AML-193 (cell line): ENCODE results near the gene EEF2K.
"Not testable (repeated sequence)": the region's sequence is repeated elsewhere in the genome, so short reads cannot be mapped to it uniquely, and the experiment has no call there.

Experiments
- DNase-seq, 2 experiments: peaks; one replicate each; lab custom pipeline; 2025; lab: John Stamatoyannopoulos, UW

The EEF2K gene

GRCh38 chr16:22206013-22206841, at the start of gene EEF2K:
Gene EEF2K, plus strand, starts transcription at chr16:22206278. Its CDS starts 19,452 bp downstream, at chr16:22225730.
- DNase-seq = peak; percentile 89 to 95

DNA sequence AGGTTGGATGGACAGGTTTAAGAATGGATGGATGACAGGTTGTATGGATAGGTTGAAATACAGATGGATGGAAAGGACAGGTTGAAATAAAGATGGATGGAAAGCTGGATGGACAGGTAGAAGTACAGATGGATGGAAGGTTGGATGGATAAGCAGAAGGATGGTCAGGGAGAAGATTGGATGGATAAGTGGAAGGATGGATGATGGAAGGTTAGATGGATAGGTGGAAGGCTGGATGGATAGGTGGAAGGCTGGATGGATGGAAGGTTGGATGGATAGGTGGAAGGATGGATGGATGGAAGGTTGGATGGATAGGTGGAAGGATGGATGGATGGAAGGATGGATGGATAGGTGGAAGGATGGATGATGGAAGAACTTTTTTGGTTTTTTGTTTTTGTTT, 44.7 kb upstream of the EEF2K start:
- DNase-seq = no peak

DNA sequence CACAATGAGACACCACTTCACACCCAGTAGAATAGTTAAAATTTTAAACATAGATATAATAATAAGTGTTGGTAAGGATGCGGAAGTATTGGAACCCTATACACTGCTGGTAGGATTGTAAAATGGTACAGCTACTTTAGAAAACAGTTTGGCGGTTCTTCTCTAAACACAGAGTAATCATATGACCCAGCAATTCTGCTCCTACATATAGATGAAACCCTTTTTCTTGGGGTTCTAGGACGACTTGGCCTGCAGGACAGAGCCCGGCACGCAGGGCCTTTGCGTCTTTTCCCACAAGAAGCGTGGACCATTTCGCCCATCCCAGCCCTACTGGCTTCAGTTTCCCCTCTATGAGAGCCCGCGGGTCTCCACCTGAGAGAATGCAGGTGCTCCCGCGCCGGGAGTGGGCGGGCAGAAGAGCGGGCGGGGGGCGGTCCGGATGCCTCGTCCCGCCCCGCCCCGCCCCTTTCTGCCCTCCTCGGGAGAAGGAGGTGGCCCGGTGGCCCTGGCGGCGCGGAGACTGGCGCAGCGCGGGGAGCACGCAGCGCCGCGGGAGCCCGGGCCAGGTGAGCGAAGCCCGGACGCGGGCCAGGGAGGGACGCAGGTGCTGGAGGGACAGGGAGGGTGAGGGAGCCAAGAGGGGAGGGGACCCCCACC, 44.0 kb upstream of the EEF2K start, which contains the start of gene SDR42E2:
SDR42E2 (plus strand) TSS at position 508 of the 657 bp plus-strand sequence. CDS start 3,077 bp downstream, outside the sequence.
- DNase-seq = no peak

DNA sequence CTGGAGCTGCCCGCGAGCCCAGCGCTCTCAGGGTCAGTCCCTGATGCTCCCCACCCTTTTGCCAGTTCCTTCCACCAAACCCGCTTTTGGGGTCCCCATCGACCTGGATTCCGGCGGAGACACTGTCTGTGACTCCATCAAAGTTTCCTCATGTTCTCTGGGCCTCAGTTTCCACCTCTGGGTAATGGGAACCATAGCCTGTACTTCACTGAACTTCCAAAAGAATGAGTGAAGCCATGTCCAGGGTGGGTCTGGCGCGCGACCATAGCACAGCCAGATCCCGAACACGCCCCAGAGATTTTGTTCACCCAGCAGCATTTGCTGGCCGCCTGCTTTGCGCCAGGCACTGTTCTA, 43.4 kb upstream of the EEF2K start:
- DNase-seq = no peak

GRCh38 chr16:22163806-22164205, 42.3 kb upstream of the EEF2K start:
- DNase-seq = no peak

DNA sequence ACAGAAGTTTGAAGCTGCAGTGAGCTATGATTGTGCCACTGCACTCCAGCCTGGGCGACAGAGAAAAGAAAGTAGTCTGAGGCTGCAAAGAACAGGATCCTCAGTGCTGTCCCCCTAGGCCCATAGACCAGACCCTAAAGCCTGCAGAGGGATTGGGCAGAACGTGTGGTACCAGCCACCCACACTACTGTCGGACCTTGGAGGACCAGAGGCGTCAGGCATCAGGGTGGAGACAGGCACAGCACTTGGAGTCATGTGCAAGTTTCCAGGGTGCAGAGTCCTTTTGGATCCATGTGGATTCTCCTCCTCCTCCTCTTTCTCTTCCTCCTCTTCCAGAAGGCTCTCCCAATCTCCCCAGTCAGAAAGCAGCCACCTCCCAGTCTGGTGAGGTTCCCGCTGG, 41.6 kb upstream of the EEF2K start:
- DNase-seq = no peak

DNA sequence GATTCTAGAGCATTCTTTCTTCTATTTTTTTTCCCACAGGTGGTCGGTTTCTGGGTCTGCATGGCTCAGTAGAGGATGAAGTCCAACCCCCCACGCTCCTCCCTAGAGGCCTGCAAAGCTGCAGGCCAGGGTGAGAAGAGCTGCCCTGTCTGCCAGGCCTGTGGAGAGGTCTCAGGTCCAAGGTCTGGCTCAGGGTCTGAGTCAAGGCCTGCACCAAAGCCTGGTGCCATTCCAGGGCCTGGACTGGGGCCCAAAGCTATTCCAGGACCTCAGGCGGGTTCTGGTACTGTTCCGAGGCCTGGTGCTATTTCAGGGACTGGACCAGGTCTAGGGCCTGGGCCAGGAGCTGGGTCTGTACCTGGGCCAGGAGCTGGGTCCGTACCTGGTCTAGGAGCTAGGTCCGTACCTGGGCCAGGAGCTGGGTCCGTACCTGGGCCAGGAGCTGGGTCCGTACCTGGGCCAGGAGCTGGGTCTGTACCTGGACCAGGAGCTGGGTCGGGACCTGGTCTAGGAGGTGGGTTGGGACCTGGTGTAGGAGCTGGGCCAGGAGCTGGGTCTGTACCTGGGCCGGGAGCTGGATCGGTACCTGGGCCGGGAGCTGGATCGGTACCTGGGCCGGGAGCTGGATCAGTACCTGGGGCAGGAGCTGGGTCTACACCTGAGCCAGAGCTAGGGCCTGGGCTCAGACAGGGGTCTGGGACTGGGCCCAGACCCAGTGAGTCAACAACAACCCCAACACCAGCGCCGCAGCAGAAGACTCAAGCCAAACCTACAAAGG, 40.4 kb upstream of the EEF2K start:
- DNase-seq = no peak

- DNase-seq = no peak
These were observed 34.1 kb upstream of the EEF2K start for GRCh38 chr16:22171953-22172352.

DNA sequence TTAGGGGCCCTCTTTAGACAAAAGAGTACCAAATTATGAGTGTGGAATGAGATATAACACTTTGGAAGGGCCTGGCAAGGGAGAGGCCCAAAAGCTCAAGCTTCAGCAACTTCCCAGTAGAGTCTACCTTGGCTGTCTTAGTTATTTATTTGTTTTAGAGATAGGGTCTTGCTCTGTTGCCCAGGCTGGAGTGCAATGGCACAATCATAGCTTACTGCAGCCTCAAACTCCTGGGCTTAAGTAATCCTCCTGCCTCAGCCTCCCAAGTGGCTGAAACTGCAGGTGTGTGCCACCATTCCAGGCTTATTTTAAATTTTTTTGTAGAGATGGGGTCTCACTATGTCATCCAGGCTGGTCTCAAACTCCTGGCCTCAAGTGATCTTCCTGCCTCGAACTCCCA, 33.4 kb upstream of the EEF2K start:
- DNase-seq = not testable (repeated sequence)

DNA sequence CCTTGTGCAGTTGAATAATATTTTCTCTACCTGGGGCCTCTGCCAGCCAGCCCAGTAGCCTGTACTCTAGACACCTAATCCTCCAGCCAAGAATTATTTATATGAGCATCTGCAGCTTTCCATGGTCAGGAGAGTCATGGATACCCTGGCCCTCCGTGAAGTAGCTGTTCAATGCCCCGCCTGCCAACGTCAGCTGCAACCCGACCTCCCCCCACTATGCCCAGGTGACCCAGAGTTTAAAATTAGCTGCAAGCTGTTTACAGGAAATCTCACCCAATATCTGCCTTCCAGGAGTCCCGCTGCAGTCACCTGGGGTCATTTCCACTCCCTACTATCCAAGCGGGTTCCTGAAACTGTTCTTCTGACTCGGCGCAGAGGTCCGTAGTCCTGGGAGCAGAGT, 31.4 kb upstream of the EEF2K start:
- DNase-seq = no peak

- DNase-seq = no peak
These were observed 27.8 kb upstream of the EEF2K start for GRCh38 chr16:22177968-22178930.

- no peak for DNase-seq
These were observed 24.7 kb upstream of the EEF2K start for GRCh38 chr16:22181426-22181825.

DNA sequence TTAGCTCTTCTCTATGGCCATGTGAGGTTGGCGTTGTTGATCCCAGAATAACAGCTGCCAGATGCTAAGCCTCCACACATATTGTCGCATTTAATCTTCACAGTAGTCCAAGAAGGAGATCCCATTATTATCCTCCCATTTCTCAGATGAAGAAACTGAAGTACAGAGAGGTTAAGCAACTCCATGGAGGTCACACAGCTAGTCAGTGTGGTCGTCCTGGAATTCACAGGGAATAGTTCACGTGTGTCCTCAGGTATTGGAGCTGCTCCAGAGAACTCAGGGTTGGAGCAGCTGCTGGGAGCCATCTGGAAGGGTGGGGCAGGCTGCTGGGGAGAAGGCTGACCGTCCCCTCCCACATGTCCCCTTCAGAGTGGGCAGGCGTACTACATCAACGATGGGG, 24.2 kb upstream of the EEF2K start:
- no peak for DNase-seq

DNA sequence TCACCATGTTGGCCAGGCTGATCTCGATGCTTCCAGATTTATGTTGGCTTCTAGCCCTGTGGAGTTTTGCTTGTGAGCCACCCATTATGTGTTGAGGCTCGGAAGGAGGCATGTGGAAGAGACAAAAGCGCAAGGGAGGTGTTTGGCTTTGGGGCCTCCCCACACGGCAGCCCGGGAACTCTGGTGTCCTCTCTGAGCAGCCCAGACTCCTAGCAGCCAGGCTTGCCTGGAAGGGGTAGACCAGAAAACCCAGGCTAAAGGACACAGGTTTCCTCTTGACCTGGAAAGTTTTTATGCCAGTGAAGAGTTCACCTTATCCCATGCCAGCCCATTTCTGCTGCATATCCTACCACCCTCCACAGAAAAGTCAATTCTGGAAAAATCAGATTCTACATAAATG, 22.7 kb upstream of the EEF2K start:
- DNase-seq = no peak

- no peak for DNase-seq
These were observed 22.0 kb upstream of the EEF2K start for GRCh38 chr16:22183901-22184614.

- DNase-seq = no peak
These were observed 21.5 kb upstream of the EEF2K start for GRCh38 chr16:22184615-22184968.

DNA sequence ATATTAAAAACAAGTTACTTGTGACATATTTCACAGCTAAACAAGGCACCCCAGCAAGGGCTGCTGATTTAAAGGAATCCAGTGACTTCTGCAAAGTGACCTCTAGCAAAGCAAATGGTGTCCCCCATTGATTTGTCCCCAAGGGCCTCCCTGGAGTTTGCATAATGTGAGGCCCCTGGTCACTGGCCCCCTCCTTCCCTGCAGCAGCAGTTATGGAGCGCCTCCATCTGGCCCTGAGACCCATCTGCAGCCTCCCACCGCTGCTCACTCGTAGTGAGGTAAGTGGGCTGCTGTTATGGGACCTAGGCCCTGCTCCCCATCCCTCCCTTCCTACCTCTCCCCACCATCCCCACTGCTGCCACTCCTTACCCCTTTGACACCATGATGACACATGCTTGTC, 19.6 kb upstream of the EEF2K start:
- DNase-seq = no peak

GRCh38 chr16:22188267-22188594, 17.8 kb upstream of the EEF2K start:
- DNase-seq = no peak

DNA sequence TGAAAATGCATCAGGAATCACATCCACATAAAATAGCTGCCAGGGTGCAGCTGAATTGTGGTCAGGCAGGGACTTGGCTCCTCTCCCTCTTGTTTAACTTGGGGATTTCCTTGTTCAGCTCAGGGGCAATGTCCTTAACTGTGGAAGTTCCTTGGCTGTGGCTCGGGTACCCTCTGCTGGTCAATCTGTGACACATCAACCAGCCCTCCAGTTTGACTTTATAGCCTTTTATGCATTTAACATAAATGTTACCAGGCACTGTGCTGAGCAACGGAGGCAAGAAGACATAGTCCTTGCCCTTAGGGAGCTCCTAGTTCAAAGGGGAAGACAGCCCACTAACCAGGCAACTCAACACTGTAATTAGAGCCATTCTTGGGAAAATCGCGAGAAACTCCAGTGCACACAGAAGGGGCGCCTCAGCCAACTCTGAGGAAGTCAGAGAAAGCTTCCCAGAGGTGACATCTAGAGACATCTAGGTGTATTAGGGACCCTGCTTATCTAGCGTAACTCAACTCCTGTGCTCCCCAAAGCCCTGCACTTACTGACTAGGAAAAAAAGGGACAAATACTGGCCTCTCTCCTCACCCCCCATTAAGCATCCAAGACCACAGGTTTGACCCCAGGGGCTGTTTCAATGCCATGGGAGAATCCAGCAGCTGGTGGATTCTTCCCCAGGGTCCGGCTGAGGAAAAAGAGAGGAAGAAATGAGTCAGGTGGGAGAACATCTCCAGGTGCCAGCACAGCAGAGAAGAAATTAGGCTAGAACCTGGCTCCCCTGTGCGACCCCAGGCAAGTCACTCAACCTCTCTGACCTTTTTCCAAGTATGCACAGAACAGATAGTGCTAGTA, 17.3 kb upstream of the EEF2K start:
- DNase-seq = peak; percentile 71 to 73

GRCh38 chr16:22189473-22190080, 16.5 kb upstream of the EEF2K start:
- DNase-seq = peak; percentile 10 to 18
